Activated naive CD8-positive, alpha-beta T cell treated with anti-CD3 and anti-CD28 coated beads for 36 hours (primary cell): ENCODE measurements around the gene OR51M1. TPM values are rescaled to one million over a fixed set of nuclear protein-coding genes. Genes with fewer than 3 reads are reported as not detected.
"Not testable (repeated sequence)": the region's sequence is repeated elsewhere in the genome, so short reads cannot be mapped to it uniquely, and the experiment has no call there.

ENCODE experiments used
- DNase-seq: peaks from one replicate; pipeline ENCODE4 v3.0.0; 2021
- H3K27ac Mint-ChIP-seq: one replicate; pipeline ENCODE4 v1.8.0; 2022; ENCODE audit warnings: mild to moderate bottlenecking, moderate library complexity, mixed read lengths
- H3K27me3 Mint-ChIP-seq: one replicate; pipeline ENCODE4 v1.8.0; 2022; ENCODE audit warnings: mild to moderate bottlenecking, mixed read lengths
- H3K36me3 Mint-ChIP-seq: one replicate; pipeline ENCODE4 v1.8.0; 2021; ENCODE audit warnings: mild to moderate bottlenecking, mixed read lengths
- H3K4me1 Mint-ChIP-seq: one replicate; pipeline ENCODE4 v1.8.0; 2021; ENCODE audit warnings: mixed read lengths
- H3K4me3 Mint-ChIP-seq: one replicate; pipeline ENCODE4 v1.8.0; 2022; ENCODE audit warnings: mild to moderate bottlenecking, moderate library complexity, mixed read lengths
- H3K9me3 Mint-ChIP-seq: one replicate; pipeline ENCODE4 v1.8.0; 2022; ENCODE audit warnings: mixed read lengths
- total RNA-seq, 2 experiments: library from RNA; stranded (reverse); gene quantifications; one replicate each; pipeline ENCODE4 v1.2.3, GENCODE V29; 2021

The OR51M1 gene
- not detected for total RNA-seq

GRCh38 chr11:5383576-5383975 lies at the start of gene OR51M1:
Gene OR51M1, plus strand, starts transcription at chr11:5383812. Its CDS starts 5,587 bp downstream, at chr11:5389399.
- H3K4me3 Mint-ChIP-seq = no peak within 1 kb of the TSS
- H3K36me3 Mint-ChIP-seq = no peaks in the 10 kb centered on the region
- no peak within 1 kb of the TSS for H3K27ac Mint-ChIP-seq
- no peaks in the 10 kb centered on the region for H3K9me3 Mint-ChIP-seq
- no peaks in the 10 kb centered on the region for H3K4me1 Mint-ChIP-seq
- DNase-seq = no peak
- no peaks in the 10 kb centered on the region for H3K27me3 Mint-ChIP-seq

- no peak overlapping the region for H3K4me3 Mint-ChIP-seq
- H3K27me3 Mint-ChIP-seq = peaks cover 4% of the 10 kb centered on the region
- H3K36me3 Mint-ChIP-seq = no peaks in the 10 kb centered on the region
- H3K4me1 Mint-ChIP-seq = no peaks in the 10 kb centered on the region
- H3K27ac Mint-ChIP-seq = no peak overlapping the region
- no peak for DNase-seq
- no peaks in the 10 kb centered on the region for H3K9me3 Mint-ChIP-seq
These were observed 48.4 kb upstream of the OR51M1 start for GRCh38 chr11:5335170-5335569.

- Mint-ChIP-seq H3K36me3 (no peaks in the 10 kb centered on the region), H3K9me3 (no peaks in the 10 kb centered on the region), H3K27ac (no peak overlapping the region), H3K4me1 (no peaks in the 10 kb centered on the region), H3K27me3 (peaks cover 4% of the 10 kb centered on the region), H3K4me3 (no peak overlapping the region)
- DNase-seq = no peak
These were observed 47.3 kb upstream of the OR51M1 start for GRCh38 chr11:5336331-5336730.

GRCh38 chr11:5337253-5337652 lies 46.4 kb upstream of the OR51M1 start:
- not testable (repeated sequence) for DNase-seq

GRCh38 chr11:5339771-5340322 lies 43.8 kb upstream of the OR51M1 start:
- no peak for DNase-seq
- Mint-ChIP-seq H3K36me3 (no peaks in the 10 kb centered on the region), H3K9me3 (no peaks in the 10 kb centered on the region), H3K4me3 (no peak overlapping the region), H3K4me1 (no peaks in the 10 kb centered on the region), H3K27me3 (peaks cover 2% of the 10 kb centered on the region), H3K27ac (no peak overlapping the region)

More at GRCh38 chr11:5337253-5337652, 46.4 kb upstream of the OR51M1 start:
- H3K27ac Mint-ChIP-seq, H3K4me1 Mint-ChIP-seq, H3K4me3 Mint-ChIP-seq, H3K27me3 Mint-ChIP-seq, H3K9me3 Mint-ChIP-seq, H3K36me3 Mint-ChIP-seq: not testable (repeated sequence)

GRCh38 chr11:5343474-5344335 lies 39.9 kb upstream of the OR51M1 start, which contains the start of gene OR51B5:
Gene OR51B5, minus strand, starts transcription at chr11:5343524. Its CDS starts 0 bp downstream, at chr11:5343524.
- Mint-ChIP-seq H3K9me3 (no peaks in the 10 kb centered on the region), H3K27ac (no peak within 1 kb of the TSS), H3K4me3 (no peak within 1 kb of the TSS), H3K4me1 (no peaks in the 10 kb centered on the region), H3K36me3 (no peaks in the 10 kb centered on the region), H3K27me3 (peaks cover 17% of the 10 kb centered on the region)
- DNase-seq = no peak

GRCh38 chr11:5345831-5346230 lies 37.8 kb upstream of the OR51M1 start:
- Mint-ChIP-seq H3K4me3 (no peak overlapping the region), H3K9me3 (no peaks in the 10 kb centered on the region), H3K36me3 (no peaks in the 10 kb centered on the region), H3K4me1 (no peaks in the 10 kb centered on the region), H3K27me3 (peaks cover 18% of the 10 kb centered on the region), H3K27ac (no peak overlapping the region)
- no peak for DNase-seq

GRCh38 chr11:5348551-5349194 lies 34.9 kb upstream of the OR51M1 start:
- no peak overlapping the region for H3K4me3 Mint-ChIP-seq
- H3K36me3 Mint-ChIP-seq = no peaks in the 10 kb centered on the region
- H3K27me3 Mint-ChIP-seq = peaks cover 15% of the 10 kb centered on the region
- H3K9me3 Mint-ChIP-seq = no peaks in the 10 kb centered on the region
- H3K27ac Mint-ChIP-seq = no peak overlapping the region
- H3K4me1 Mint-ChIP-seq = no peaks in the 10 kb centered on the region
- DNase-seq = no peak

- no peaks in the 10 kb centered on the region for H3K36me3 Mint-ChIP-seq
- no peak overlapping the region for H3K4me3 Mint-ChIP-seq
- no peaks in the 10 kb centered on the region for H3K4me1 Mint-ChIP-seq
- no peak overlapping the region for H3K27ac Mint-ChIP-seq
- DNase-seq = no peak
- H3K9me3 Mint-ChIP-seq = no peaks in the 10 kb centered on the region
- peaks cover 15% of the 10 kb centered on the region for H3K27me3 Mint-ChIP-seq
These were observed 34.1 kb upstream of the OR51M1 start for GRCh38 chr11:5349550-5349949.

GRCh38 chr11:5351208-5351607 lies 32.4 kb upstream of the OR51M1 start, which contains the start of gene OR51B6:
Gene OR51B6, plus strand, starts transcription at chr11:5351508. Its CDS starts 0 bp downstream, at chr11:5351508.
- Mint-ChIP-seq H3K9me3 (no peaks in the 10 kb centered on the region), H3K27ac (no peak within 1 kb of the TSS), H3K27me3 (peaks cover 15% of the 10 kb centered on the region), H3K4me1 (no peaks in the 10 kb centered on the region), H3K36me3 (no peaks in the 10 kb centered on the region), H3K4me3 (no peak within 1 kb of the TSS)
- DNase-seq = no peak

GRCh38 chr11:5356031-5356430 lies 27.6 kb upstream of the OR51M1 start:
- not testable (repeated sequence) for H3K36me3 Mint-ChIP-seq

GRCh38 chr11:5362017-5362625 lies 21.5 kb upstream of the OR51M1 start:
- H3K27ac Mint-ChIP-seq = no peak overlapping the region

More at GRCh38 chr11:5356031-5356430, 27.6 kb upstream of the OR51M1 start:
- not testable (repeated sequence) for H3K4me3 Mint-ChIP-seq, H3K9me3 Mint-ChIP-seq, H3K27me3 Mint-ChIP-seq, H3K27ac Mint-ChIP-seq, H3K4me1 Mint-ChIP-seq, DNase-seq

GRCh38 chr11:5363679-5364078 lies 19.9 kb upstream of the OR51M1 start:
- Mint-ChIP-seq H3K4me3 (no peak overlapping the region), H3K4me1 (no peaks in the 10 kb centered on the region), H3K36me3 (no peaks in the 10 kb centered on the region), H3K9me3 (peaks cover 3% of the 10 kb centered on the region), H3K27ac (no peak overlapping the region), H3K27me3 (peaks cover 8% of the 10 kb centered on the region)
- no peak for DNase-seq

More at GRCh38 chr11:5362017-5362625, 21.5 kb upstream of the OR51M1 start:
- Mint-ChIP-seq H3K9me3 (peaks cover 4% of the 10 kb centered on the region), H3K4me1 (no peaks in the 10 kb centered on the region), H3K36me3 (no peaks in the 10 kb centered on the region), H3K4me3 (no peak overlapping the region), H3K27me3 (peaks cover 8% of the 10 kb centered on the region)
- DNase-seq = no peak

GRCh38 chr11:5364214-5364613 lies 19.4 kb upstream of the OR51M1 start:
- peaks cover 3% of the 10 kb centered on the region for H3K9me3 Mint-ChIP-seq

GRCh38 chr11:5366365-5366764 lies 17.2 kb upstream of the OR51M1 start:
- DNase-seq, H3K9me3 Mint-ChIP-seq, H3K36me3 Mint-ChIP-seq, H3K27ac Mint-ChIP-seq, H3K27me3 Mint-ChIP-seq, H3K4me3 Mint-ChIP-seq, H3K4me1 Mint-ChIP-seq: not testable (repeated sequence)

More at GRCh38 chr11:5364214-5364613, 19.4 kb upstream of the OR51M1 start:
- Mint-ChIP-seq H3K36me3 (no peaks in the 10 kb centered on the region), H3K27ac (no peak overlapping the region), H3K27me3 (peaks cover 8% of the 10 kb centered on the region), H3K4me3 (no peak overlapping the region), H3K4me1 (no peaks in the 10 kb centered on the region)
- no peak for DNase-seq
